GM21825 (cell line): ENCODE results near the gene ZNF846.
"Not testable (repeated sequence)": the region's sequence is repeated elsewhere in the genome, so short reads cannot be mapped to it uniquely, and the experiment has no call there.

Experiments used
- ATAC-seq: cut with Tn5 transposase; IDR thresholded peaks from one replicate; pipeline ENCODE4 v1.9.1; 2021; ENCODE audit warnings: mild to moderate bottlenecking, moderate library complexity; ENCODE audit not compliant: unreplicated experiment

Gene ZNF846

DNA sequence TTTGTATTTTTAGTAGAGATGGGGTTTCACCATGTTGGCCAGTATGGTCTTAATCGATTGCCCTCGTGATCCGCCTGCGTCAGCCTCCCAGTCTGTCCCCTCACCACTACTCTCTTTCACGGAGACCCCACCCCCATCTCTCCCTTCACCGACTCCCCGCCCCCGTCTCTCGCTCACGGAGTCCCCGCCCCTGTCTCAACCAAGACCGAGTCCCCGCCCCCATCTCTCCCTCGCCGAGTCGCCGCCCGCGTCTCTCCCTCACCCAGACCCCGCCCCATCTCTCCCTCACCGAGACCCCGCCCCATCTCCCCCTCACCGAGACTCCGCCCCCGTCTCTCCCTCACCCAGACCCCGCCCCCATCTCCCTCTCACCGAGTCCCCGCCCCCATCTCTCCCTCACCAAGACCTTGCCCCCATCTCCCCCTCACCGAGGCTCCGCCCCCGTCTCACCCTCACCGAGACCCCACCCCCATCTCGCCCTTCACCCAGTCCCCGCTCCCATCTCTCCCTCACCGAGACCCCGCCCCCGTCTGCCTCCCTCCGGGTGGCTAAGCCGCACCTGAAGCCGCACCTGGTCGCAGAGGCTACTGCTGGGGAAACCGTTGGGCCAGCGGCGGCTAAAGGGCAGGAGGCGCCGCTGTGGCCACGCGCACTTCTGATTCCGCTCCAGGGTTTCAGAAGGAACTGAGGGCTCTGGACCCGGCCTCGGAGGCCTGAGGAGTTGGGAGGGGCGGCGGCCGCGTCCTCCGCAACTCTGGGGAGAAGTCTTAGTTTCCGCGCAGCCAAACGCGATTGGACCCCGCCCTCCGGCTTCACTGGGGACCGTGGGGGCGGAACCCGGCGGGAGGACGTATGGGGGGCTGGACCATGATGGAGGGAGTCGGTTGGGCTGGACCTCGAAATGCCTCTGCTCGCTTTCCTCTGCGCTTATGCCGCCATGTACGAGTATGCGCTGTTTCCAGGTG lies 17.1 kb upstream of the ZNF846 start:
- ATAC-seq, result peak; percentile 71

DNA sequence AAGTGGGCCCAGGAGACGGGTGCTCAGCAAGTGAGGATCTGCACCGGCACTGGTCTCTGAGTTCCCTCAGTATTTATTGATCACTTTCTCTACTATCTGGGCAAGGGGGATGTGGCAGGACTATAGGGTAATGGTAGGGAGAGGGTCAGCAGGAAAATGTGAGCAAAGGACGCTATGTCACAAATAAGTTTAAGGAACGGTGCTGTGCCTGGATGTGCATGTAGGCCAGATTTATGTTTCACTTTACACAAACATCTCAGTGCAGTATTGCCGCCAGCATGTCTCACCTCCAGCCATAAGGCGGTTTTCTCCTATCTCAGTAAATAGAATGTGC lies 15.6 kb upstream of the ZNF846 start:
- ATAC-seq, result not testable (repeated sequence)

DNA sequence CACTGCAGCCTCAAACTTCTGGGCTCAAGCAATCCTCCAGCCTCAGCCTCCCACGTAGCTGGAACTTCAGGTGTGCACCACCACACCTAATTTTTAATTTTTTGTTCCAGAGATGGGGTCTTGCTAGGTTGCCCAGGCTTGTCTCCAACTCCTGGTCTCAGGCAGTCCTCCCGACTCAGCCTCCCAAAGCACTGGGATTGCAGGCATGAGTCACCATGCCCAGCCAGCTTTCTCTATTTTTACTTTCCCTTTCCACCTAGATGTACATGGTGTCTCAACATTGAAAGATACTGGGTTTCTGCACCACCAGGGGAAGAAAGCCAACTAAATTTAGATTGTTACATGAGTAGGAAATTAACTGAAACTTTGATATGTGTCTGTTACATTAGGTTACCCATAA lies 13.8 kb upstream of the ZNF846 start:
- ATAC-seq, result no peak

DNA sequence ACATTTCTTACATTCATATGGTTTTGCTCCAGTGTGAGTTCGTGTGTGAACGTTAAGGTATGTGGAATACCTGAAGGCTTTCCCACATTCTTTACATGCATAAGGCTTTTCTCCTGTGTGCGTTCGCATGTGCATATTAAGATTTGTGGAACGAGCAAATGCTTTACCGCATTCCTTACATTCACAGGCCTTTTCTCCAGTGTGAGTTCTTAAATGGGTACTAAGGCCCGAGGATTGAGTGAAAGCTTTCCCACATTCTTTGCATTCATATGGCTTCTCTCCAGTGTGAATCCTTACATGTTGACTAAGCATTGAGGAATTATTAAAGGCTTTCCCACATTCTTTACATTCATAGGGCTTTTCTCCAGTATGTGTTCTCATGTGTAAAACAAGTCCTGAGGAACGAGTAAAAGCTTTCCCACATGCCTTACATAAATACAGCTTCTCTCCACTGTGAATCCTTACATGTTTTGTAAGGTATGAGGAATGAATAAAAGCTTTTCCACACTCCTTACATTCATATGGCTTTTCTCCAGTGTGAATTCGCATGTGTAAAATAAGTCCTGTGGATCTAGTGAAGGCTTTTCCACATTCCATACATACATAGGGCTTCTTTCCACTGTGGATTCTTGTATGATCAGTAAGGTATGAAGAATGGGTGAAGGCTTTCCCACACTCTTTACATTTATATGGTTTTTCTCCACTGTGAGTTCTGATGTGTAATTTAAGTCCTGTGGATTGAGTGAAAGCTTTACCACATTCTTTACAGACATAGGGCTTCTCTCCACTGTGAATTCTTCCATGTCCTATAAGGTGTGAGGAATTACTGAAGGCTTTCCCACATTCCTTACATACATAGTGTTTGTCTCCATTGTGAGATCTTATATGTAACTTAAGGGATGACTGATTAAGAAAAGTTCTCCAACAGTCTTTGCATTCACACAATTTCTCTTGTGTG lies 10.7 kb downstream of the ZNF846 start:
- ATAC-seq, result no peak

DNA sequence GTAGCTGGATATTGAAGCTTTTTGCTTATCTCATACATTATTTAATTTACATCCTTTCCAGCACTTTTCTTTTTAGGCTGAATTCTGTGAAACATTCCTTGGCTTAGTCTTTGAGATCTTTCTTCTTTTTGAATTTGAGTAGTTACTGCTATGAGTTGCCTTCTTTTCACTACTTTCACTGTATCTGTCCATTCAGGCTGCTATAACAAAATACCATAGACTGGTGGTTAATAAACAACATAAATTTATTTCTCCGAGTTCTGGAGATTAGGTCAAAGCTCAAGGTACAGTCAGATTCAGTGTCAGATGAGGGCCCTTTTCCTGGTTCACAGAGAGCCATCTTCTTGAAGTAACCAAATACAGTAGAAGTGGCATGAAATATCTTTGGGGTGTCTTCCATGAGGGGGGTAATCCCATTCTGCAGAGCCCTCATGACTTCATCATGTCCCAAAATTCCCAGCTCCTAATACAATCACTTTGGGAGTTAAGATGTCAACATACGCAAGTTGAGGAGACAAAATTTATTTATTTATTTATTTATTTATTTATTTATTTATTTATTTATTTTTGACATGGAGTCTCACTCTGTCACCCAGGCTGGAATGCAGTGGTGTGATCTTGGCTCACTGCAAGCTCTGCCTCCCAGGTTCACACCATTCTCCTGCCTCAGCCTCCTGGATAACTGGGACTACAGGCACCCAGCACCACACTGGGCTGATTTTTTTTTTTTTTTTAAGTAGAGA lies 15.7 kb downstream of the ZNF846 start:
- ATAC-seq, result no peak

DNA sequence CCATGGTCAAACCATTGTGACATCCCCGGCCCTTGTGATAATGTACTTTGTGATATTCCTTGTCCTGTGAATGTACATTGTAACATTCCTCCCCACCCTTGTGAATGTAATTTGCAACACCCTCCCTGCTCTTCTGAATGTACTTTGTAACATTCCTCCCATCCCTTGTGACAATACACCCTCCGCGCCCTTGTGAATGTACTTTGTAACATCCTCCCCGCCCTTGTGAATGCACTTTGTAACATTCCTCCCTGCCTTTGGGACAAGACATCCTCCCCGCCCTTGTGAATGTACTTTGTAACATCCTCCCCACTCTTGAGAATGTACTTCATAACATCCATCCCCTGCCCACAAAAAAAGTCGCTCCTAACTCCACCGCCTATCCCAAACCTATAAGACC lies 17.1 kb downstream of the ZNF846 start:
- no peak for ATAC-seq

DNA sequence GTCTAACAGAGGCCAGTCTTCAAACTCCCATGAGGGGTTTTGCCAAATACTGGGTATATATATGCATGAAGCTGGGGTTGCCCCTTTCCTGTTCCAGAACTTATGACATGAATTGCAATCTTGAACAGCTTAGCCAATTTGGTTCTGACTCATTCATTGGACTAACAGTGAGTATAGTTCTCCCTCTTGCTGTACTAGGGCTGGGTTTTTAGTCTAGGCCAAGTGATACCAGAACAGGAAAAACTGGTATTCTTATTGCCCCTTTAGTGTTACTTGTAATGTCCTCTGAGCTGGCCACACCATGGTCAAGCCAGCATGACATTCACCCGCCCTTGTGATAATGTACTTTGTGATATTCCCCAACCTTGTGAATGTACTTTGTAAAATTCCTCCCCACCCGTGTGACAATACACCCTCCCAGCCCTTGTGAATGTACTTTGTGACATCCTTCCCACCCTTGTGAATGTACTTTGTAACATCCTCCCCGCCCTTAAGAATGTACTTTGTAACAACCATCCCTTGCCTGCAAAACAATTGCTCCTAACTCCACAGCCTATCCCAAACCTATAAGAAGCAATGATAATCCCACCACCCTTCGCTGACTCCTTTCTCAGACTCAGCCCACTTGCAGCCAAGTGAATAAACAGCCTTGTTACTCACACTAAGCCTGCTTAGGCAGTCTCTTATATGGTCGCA lies 26.9 kb downstream of the ZNF846 start:
- no peak for ATAC-seq

DNA sequence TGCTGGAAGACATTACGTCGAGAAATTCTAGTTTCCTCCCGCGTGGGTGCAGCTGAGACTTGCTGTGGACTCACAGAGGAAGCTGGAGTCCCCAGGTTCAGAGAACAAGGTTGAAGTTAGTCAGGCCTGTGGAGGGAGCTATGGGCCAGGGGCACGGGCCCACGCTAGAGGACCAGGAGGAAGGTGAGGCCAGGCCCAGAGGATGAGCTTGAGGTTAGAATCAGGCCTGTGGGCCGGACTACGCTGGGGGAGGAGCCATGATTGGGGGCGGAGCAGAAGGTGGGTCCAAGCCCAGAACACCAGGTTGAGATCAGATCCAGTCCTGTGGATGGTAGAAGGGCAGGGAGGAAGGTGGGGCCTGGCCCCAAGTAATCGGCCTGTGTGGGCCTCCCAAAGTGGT lies 32.6 kb downstream of the ZNF846 start:
- ATAC-seq, result no peak

DNA sequence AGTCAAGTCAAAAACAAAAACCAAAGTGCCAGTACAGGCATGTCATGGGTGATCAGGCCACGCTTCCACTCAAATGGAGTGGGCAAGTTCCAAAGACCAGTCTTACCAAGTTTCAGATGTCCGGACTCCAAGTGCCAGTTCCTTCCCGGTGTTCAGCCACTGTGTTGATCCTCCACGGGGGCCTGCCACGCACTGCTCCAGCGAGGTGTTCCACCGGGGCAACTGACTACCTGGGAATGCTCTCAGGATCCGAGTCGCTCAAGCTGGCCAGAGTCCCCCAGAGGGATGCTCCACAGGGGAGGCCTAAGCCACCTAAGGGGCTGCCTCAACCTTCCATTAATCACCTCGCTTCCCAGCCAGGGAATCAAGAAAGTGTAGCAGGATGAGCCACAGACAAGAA lies 38.5 kb downstream of the ZNF846 start:
- ATAC-seq, result not testable (repeated sequence)

DNA sequence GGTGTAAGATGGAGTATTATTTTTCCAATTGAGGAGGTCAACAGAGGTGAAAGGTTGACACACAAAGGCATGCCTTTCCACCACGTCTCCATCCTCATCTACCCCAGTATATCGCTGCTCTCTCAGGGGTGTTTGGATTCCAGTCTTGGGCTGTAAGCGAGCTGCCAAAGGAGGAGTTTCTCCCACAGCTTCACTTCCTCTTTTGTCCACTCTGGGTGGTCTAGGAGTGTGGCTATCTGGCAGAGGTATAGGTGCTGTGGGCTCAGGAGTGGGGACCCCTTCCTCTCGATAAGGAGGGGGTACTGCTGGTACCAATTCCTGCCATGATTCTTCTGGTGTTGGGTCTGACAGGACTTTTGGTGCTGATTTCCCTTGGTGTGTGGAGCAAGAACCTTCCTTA lies 39.4 kb downstream of the ZNF846 start:
- no peak for ATAC-seq

DNA sequence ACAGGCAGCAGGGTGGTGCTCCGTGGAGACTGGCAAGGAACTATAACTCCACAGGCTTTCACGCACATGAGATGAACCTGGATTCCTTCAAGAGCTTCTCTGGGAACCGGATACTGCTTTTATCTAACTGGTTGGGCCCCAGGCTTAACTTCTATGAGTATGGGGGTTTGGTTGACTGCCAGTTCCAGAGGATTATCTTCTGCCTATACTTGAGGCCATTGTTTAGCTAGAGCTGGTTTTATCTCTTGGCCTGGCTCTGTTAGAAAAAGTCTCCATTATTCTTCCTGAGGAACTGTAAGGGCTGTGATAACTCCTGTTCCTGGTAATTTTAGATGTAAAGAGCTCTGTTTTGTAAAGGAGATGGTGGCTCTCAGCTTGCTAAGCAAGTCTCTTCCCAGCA lies 40.9 kb downstream of the ZNF846 start:
- ATAC-seq, result no peak

DNA sequence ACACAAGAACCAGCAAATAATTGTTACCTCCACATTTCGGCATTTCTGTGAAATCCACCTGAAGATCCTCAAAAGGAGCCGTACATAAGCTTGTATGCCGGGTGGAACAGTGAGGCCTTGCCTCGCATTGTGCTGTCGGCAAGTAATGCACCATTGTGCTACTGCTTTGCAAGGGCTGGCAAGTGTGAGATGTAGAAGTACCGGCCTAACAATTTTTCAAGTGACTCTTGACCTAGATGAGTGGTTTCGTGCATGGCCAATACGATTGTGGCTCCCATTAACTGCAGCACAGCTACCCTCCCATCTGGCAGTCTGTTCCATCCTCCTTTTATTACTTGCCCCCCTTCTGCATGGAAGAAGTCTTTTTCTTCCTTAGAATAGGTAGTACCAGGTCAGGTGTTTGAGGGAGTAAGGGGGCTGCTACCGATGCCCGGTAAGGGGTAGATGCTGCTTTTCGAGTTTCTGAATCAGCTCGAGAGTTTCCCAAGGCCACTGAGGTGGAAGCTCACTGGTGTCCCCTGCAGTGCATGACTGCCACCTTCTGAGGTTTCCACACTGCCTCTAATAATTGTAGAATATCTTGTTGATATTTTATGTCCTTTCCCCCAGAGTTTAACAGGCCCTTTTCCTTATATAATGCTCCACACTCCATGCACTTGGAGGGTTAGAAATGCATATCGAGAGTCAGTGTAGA lies 42.9 kb downstream of the ZNF846 start:
- not testable (repeated sequence) for ATAC-seq

DNA sequence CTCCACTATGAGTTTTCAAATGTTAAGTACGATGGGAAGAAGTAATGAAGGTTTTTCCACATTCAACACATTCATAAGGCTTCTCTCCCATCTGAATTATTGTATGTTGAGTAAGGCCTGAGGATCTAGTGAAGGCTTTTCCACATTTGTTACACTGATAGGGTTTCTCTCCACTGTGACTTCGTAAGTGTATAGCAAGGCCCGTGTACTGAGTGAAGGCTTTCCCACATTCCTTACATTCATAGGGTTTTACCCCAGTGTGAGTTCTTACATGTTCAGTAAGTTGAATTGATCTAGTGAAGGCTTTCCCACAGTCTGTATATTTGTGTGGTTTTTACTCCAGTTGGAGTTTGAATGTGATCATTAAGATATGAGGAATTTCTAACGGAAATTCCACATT lies 44.4 kb downstream of the ZNF846 start:
- no peak for ATAC-seq

DNA sequence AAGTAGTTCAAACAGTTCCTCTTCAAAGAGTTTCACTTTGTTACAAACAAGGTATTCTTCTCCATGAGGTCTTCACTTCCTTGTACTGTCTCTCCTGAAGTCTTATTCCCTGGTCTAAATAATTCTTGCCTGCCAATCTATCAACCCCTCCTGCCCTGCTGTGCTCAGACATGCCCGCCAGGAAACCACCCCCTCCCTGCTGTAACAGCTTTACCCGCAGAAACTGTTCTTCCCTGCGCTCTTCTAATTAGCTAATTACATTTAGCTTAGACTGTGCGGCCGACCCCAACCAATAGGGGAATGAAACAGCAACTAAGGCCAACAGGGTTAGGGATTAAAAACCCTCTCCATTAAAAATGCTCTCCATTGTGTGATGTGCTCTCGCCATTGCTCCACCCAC lies 46.7 kb downstream of the ZNF846 start:
- ATAC-seq, result no peak

DNA sequence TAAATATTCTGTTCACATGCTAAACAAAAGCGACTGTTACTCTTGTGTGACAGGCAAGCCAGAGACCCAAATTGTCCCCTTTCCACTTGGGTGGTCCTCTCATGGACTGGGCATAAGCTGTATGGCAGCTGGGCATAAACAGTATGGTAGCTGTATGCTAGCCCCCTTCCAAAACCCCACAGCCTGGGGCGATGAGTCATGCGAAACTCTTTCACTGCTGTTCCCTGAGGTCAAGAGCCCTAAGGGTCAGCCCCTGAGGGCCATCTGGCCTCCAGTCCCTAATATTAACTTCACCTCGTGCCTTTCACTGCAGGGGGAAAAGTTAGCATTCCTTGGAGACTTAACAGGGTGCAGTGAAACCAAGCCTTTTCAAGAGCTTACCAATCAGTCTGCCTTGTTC lies 48.0 kb downstream of the ZNF846 start:
- ATAC-seq, result no peak

DNA sequence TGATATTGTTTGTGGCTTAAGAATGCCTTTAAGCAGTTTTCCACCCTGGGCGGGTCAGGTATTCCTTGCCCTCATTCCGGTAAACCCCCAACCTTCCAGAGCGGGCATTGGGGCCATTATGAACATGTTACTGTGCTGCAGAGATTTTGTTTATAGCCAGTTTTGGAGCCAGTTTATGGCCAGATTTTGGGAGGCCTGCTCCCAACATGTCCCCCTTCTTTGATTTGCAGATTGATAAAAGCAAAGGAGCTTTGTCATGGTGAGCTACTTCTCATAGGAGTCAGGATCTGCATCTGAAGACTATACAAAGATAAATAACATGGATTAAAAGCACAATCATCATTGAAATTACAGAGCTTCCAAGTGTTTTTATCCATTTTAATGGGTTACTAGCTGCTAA lies 56.7 kb downstream of the ZNF846 start:
- no peak for ATAC-seq

DNA sequence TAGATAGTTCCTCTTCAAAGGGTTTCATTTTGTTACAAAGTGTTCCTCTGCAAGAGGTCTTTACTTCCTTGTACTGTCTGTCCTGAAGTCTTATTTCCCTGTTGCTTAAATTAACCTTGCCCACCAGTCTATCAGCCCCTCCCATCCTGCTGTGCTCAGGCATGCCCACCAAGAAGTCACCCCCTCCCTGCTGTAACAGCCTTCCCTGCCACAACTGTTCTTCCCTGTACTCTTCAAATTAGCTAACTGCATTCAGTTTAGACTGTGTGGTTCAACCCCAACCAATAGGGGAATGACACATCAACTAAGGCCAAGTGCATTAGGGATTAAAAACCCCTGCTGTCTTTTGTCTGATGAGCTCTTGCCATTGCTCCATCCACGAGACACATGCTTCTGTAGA lies 59.2 kb downstream of the ZNF846 start:
- ATAC-seq, result no peak

DNA sequence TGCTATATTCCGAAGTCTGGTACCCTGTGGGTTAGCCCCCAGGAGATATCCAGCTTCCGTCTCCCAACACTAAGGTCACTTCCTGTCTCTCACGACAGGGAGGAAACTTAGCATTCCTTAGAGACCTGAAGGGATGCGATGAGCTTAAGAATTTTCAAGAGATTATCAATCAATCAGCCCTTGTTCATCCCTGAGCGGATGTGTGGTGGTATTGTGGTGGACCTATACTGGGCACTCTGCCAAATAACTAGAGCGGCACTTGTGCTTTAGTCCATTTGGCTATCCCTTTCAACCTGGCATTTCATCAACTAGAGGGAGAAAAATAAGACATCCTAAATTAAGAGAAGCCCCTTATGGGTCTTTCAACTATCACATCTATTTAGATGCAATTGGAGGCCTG lies 62.7 kb downstream of the ZNF846 start:
- ATAC-seq, result no peak

DNA sequence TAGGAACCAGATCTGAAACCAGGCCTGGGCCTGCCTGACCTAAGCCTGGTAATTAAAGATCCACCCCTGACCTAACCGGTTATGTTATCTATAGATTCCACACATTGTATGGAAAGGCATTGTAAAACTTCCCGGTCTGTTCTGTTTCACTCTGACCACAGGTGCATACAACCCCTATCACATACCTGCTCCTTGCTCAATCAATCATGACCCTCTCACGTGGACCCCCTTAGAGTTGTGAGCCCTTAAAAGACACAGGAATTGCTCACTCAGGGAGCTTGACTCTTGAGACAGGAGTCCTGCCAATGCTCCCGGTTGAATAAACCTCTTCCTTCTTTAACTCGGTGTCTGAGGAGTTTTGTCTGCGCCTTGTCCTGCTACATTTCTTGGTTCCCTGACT lies 66.4 kb downstream of the ZNF846 start:
- ATAC-seq, result no peak
